Muscle layer of colon (tissue), 2 donors: ENCODE measurements around the gene PCBD2.
"Not testable (repeated sequence)": the region's sequence is repeated elsewhere in the genome, so short reads cannot be mapped to it uniquely, and the experiment has no call there.

Experiments used
- H3K27ac ChIP-seq: one replicate; pipeline ENCODE4 v1.7.0; 2013; ENCODE audit warnings: low read depth, mild to moderate bottlenecking, low read length, moderate library complexity
- H3K27me3 ChIP-seq, 2 donors: one replicate each; pipeline ENCODE4 v1.7.0; 2013; ENCODE audit warnings: low read length in 2 of 2, mild to moderate bottlenecking in 2 of 2; ENCODE audit not compliant: insufficient read depth in 2 of 2, control insufficient read depth in 1 of 2
- H3K36me3 ChIP-seq: one replicate; pipeline ENCODE4 v1.7.0; 2013; ENCODE audit warnings: mild to moderate bottlenecking, low read length; ENCODE audit not compliant: insufficient read depth
- H3K4me1 ChIP-seq: one replicate; pipeline ENCODE4 v1.7.0; 2013; ENCODE audit warnings: mild to moderate bottlenecking, low read length; ENCODE audit not compliant: insufficient read depth
- H3K4me3 ChIP-seq, 2 donors: one replicate each; pipeline ENCODE4 v1.7.0; 2013; ENCODE audit warnings: low read length in 2 of 2, low read depth in 1 of 2, mild to moderate bottlenecking in 1 of 2, moderate library complexity in 1 of 2
- H3K9ac ChIP-seq: one replicate; pipeline ENCODE4 v1.7.0; 2013; ENCODE audit warnings: low read length
- H3K9me3 ChIP-seq: one replicate; pipeline ENCODE4 v1.7.0; 2013; ENCODE audit warnings: mild to moderate bottlenecking, low read length
- donor health status: abdominal sarcoma.
- donor health status: Adenocarcinoma of cecum.

The PCBD2 gene

DNA sequence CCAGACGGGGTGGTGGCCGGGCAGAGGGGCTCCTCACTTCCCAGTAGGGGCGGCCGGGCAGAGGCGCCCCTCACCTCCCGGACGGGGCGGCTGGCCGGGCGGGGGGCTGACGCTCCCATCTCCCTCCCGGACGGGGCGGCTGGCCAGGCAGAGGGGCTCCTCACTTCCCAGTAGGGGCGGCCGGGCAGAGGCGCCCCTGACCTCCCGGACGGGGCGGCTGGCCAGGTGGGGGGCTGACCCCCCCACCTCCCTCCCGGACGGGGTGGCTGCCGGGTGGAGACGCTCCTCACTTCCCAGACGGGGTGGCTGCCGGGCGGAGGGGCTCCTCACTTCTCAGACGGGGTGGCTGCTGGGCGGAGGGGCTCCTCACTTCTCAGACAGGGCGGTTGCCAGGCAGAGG lies 23.2 kb upstream of the PCBD2 start:
- H3K27ac ChIP-seq, H3K27me3 ChIP-seq, H3K9me3 ChIP-seq, H3K36me3 ChIP-seq, H3K4me1 ChIP-seq, H3K4me3 ChIP-seq, H3K9ac ChIP-seq: not testable (repeated sequence)

DNA sequence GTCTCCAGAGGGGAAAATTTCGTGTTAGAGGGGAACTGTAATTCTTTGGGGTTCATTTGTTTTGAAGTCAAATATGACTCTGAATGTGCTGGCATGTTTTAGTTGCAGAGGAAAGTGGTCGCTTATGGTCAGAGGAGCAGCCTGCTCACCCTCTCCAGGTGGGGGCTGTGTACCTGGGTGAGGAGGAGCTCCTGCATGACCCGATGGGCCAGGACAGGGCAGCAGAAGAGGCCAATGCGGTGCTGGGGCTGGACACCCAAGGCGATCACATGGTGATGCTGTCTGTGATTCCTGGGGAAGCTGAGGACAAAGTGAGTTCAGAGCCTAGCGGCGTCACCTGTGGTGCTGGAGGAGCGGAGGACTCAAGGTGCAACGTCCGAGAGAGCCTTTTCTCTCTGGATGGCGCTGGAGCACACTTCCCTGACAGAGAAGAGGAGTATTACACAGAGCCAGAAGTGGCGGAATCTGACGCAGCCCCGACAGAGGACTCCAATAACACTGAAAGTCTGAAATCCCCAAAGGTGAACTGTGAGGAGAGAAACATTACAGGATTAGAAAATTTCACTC lies 17.3 kb upstream of the PCBD2 start:
- Histone ChIP-seq H3K9ac (no peak overlapping the region), H3K4me1 (no peaks in the 10 kb centered on the region), H3K9me3 (no peaks in the 10 kb centered on the region), H3K36me3 (no peaks in the 10 kb centered on the region), H3K27ac (no peak overlapping the region), H3K4me3 (no peak overlapping the region), H3K27me3 (no peaks in the 10 kb centered on the region)

DNA sequence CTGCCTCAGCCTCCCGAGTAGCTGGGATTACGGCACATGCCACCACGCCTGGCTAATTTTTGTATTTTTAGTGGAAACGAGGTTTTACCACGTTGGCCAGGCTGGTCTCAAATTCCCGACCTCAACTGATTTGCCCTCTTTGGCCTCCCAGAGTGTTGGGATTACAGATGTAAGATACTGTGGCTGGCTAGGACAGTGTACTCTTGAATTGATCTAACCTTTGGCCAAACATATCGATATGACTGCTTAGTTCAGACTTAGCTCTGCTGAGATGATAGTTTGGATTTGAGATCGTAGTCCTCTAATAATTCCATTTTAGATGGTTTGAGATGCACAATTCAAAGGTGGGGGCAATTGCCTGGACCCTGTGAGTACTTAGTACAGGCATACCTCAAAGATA lies 15.6 kb upstream of the PCBD2 start:
- no peaks in the 10 kb centered on the region for H3K27me3 ChIP-seq
- no peaks in the 10 kb centered on the region for H3K9me3 ChIP-seq
- no peak overlapping the region for H3K9ac ChIP-seq
- no peak overlapping the region for H3K27ac ChIP-seq
- peaks cover 8% of the 10 kb centered on the region for H3K36me3 ChIP-seq
- H3K4me3 ChIP-seq = no peak overlapping the region
- no peaks in the 10 kb centered on the region for H3K4me1 ChIP-seq

DNA sequence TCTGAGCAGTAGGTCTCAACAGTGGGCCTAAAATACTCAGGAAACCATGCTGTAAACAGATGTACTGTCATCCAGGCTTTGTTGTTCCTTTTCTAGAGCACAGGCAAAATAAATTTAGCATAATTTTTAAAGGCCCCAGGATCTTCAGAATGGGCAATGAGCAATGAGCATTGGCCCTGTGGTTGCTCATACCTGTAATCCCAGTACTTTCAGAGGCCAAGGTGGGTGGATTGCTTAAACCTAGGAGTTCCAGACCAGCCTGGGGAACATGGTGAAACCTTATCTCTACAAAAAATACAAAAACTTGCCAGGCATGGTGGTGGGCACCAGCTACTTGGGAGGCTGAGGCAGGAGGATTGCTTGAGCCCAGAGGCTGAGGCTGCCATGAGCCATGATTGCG lies 13.5 kb upstream of the PCBD2 start:
- Histone ChIP-seq H3K4me3 (no peak overlapping the region), H3K36me3 (peaks cover 22% of the 10 kb centered on the region), H3K27ac (no peak overlapping the region), H3K9ac (no peak overlapping the region), H3K9me3 (no peaks in the 10 kb centered on the region), H3K27me3 (no peaks in the 10 kb centered on the region), H3K4me1 (no peaks in the 10 kb centered on the region)

DNA sequence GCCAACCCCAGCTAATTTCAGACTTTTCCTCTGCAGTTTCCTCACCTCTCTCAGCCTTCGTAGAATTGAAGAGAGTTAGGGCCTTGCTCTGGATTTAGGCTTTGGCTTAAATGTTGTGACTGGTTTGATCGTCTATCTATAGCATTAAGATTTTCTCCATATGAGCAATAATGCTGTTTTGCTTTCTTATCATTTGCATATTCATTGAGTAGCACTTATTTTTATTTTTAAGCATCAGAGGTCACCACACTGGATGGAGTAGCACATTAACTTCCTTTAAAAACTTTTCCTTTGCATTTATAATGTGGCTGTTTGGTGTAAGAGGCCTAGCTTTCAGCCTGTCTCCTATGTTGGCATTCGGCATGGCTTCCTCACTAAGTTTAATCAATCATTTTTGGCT lies 12.6 kb upstream of the PCBD2 start:
- Histone ChIP-seq H3K27me3 (no peaks in the 10 kb centered on the region), H3K36me3 (peaks cover 22% of the 10 kb centered on the region), H3K9me3 (no peaks in the 10 kb centered on the region), H3K4me3 (no peak overlapping the region), H3K9ac (no peak overlapping the region), H3K27ac (no peak overlapping the region), H3K4me1 (no peaks in the 10 kb centered on the region)

DNA sequence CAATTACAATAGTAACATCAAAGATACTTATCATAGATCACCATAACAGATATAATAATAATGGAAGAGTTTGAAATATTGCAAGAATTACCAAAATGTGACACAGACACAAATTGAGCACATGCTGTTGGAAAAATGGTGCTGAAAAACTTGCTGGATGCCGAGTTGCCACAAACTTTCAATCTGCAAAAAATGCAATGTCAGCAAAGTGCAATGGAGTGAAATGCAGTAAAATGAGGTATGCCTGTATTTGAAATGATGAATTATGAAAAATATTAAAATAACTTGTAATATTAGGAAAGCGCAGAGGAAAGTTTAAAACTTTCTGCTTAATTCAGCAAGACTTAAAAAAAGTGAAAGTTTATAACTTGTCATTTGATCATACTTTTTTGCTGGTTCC lies 12.0 kb upstream of the PCBD2 start:
- Histone ChIP-seq H3K9me3 (no peaks in the 10 kb centered on the region), H3K9ac (no peak overlapping the region), H3K4me1 (no peaks in the 10 kb centered on the region), H3K27me3 (no peaks in the 10 kb centered on the region), H3K4me3 (no peak overlapping the region), H3K36me3 (peaks cover 28% of the 10 kb centered on the region), H3K27ac (no peak overlapping the region)

DNA sequence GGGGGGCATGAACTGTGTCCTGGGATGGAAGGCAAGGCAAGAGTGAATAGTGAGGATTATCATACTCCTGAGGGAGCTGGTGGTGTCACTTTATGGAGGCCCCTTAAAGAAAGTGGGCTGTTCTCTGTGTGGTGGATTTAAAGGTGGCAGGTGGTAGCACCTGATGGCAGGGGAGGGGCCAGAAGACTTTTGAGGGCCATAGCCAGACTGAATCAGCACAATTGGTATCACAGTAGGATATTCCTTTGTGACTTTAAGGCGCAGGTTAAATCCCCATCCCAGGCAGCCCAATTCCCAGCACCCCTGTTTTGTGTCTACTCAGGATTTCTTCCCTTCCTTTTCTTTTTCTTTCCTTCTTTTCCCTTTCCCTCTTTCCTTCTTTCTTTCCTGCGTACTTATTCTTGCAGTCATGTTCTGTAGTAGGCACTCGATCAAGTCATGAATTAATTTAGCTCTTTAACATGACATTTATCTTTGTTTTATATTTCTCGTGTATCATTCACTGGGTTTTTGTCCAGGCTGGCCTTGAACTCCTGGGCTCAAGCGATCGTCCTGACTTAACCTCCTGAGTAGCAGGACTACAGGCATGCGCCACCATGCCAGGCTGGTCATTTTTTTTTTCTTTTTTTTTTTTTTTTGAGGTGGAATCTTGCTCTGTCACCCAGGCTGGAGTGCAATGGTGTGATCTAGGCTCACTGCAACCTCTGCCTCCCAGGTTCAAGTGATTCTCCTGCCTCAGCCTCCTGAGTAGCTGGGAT lies 11.0 kb upstream of the PCBD2 start:
- Histone ChIP-seq H3K9ac (no peak overlapping the region), H3K27me3 (no peaks in the 10 kb centered on the region), H3K36me3 (peaks cover 32% of the 10 kb centered on the region), H3K27ac (no peak overlapping the region), H3K4me3 (no peak overlapping the region), H3K9me3 (no peaks in the 10 kb centered on the region), H3K4me1 (no peaks in the 10 kb centered on the region)

DNA sequence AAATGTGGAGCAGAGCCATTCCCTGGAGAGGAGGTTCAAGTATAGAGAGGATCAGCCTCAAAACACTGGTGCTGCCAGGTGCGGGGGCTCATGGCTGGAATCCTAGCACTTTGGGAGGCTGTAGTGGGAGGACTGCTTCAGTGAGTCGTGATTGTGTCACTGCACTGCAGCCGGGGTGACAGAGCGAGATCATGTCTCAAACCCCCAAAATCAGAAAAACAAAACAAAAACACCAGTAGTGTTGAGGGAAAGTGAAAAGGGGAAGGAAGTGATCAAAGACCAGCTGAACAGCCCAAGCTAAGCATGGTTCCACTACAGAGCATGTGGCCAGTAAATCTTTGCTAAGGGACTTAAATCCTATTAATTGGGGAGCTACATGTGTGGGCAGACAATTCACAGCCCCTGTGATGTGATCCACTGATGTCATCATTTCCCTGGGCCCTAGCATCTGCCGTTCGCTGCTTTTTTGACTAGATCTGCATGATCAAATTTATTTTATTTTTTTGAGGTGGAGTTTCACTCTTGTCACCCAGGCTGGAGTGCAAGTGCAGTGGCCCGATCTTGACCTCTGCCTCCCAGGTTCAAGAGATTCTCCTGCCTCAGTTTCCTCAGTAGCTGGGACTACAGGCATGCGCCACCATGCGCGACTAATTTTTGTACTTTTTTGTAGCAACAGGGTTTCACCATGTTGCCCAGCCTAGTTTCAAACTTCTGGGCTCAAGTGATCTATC lies 2.7 kb upstream of the PCBD2 start:
- H3K27me3 ChIP-seq = no peaks in the 10 kb centered on the region
- no peak overlapping the region for H3K9ac ChIP-seq
- H3K27ac ChIP-seq = no peak overlapping the region
- H3K9me3 ChIP-seq = no peaks in the 10 kb centered on the region
- H3K36me3 ChIP-seq = peaks cover 25% of the 10 kb centered on the region
- H3K4me3 ChIP-seq = no peak overlapping the region
- no peaks in the 10 kb centered on the region for H3K4me1 ChIP-seq

DNA sequence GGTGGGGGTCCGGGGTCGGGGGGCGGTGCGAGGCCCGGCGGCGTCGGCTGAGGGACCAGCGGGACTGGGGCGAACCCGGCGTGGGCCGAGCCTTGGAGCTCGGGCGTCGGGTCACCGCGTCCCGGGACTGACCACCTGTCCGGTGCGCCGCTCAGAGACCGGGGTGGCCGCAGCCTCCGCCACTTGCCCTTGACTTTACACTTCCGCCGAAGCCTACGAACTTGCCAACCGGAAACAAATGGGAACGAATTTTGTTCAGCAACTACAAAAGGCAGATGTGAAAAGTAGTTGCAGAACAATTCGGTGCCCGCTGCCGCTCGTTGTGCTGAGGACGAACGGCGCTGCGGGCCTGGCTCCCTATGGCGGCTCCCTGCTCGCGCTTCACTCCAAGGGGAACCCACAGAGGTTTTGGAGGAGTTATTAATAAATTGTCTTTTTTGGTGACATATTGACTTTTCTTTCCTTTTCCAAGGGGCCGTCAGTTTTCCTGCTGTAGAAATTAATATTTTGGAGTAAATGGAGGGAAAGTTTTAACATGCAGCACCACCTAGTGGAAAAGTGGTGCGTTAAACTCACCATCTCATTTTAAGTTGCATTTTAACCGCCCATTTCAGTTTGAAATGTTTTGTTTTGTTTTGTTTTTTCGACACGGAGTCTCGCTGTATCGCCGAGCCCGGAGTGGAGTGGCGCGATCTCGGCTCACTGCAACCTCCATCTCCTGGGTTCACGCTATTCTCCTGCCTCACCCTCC lies 490 bp downstream of the PCBD2 start:
- H3K4me1 ChIP-seq = no peaks in the 10 kb centered on the region
- no peaks in the 10 kb centered on the region for H3K27me3 ChIP-seq
- peak overlapping the region; percentile 72 to 73 for H3K4me3 ChIP-seq
- peak overlapping the region; percentile 98 for H3K27ac ChIP-seq
- peaks cover 3% of the 10 kb centered on the region for H3K36me3 ChIP-seq
- H3K9ac ChIP-seq = peak overlapping the region; percentile 76
- no peaks in the 10 kb centered on the region for H3K9me3 ChIP-seq

DNA sequence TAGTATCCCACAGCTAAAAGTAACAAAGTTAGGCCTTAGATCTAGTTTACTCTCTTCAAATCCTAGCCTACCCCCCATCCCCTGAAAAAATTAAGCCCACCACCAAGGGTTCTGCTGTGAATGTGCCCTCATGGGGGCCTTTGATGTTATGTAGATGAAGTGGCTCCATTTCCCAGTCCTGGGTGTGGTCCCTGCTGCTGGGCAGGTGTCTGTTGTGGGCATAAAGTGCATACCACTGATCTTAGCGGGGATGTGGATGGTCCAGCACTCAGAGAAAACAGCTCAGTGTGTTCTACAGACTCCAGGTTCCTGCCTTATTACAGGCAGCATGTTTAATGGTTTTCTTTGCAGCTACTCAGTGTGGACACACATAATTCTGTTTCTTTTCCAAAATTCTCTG lies 1.9 kb downstream of the PCBD2 start:
- H3K4me3 ChIP-seq = no peak overlapping the region
- H3K27me3 ChIP-seq = no peaks in the 10 kb centered on the region
- H3K9me3 ChIP-seq = no peaks in the 10 kb centered on the region
- H3K4me1 ChIP-seq = no peaks in the 10 kb centered on the region
- H3K9ac ChIP-seq = no peak overlapping the region
- no peak overlapping the region for H3K27ac ChIP-seq
- peaks cover 12% of the 10 kb centered on the region for H3K36me3 ChIP-seq

DNA sequence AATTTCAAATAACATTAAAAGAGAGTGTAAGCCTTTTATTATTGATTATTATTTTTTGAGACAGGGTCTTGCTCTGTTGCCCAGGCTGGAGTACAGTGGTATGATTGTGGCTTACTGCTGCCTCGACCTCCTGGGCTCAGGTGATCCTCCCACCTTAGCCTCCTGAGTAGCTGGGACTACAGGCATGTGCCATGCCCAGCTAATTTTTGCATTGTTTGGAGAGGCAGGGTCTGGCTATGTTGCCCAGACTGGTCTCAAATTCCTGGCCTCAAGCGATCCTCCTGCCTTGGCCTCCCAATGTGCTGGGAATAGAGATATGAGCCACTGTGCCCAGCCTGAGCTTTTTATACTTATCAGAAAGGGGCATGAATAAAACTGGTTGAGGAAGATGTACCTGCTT lies 5.8 kb downstream of the PCBD2 start:
- H3K27ac ChIP-seq, H3K4me1 ChIP-seq, H3K9me3 ChIP-seq, H3K4me3 ChIP-seq, H3K27me3 ChIP-seq, H3K9ac ChIP-seq: not testable (repeated sequence)
- peaks cover 19% of the 10 kb centered on the region for H3K36me3 ChIP-seq
